Osteocyte (in vitro differentiated cells): Measurements from ENCODE around the gene PAMR1. TPM values are rescaled to one million over a fixed set of nuclear protein-coding genes. Genes with fewer than 3 reads are reported as not detected.

ENCODE experiments used
- DNase-seq: peaks from one replicate; pipeline ENCODE4 v3.0.0; 2021; ENCODE audit warnings: mixed read lengths; ENCODE audit not compliant: unreplicated experiment; ENCODE audit errors: extremely low spot score
- H3K27ac Mint-ChIP-seq: one replicate; pipeline ENCODE4 v1.8.0; 2021; ENCODE audit warnings: mild to moderate bottlenecking, mixed read lengths; ENCODE audit not compliant: unreplicated experiment
- H3K27me3 Mint-ChIP-seq: one replicate; pipeline ENCODE4 v1.8.0; 2021; ENCODE audit warnings: mixed read lengths; ENCODE audit not compliant: unreplicated experiment
- H3K36me3 Mint-ChIP-seq: one replicate; pipeline ENCODE4 v1.8.0; 2021; ENCODE audit warnings: mixed read lengths; ENCODE audit not compliant: unreplicated experiment
- H3K4me1 Mint-ChIP-seq: one replicate; pipeline ENCODE4 v1.8.0; 2021; ENCODE audit warnings: mixed read lengths; ENCODE audit not compliant: unreplicated experiment
- H3K4me3 Mint-ChIP-seq: one replicate; pipeline ENCODE4 v1.8.0; 2021; ENCODE audit warnings: mild to moderate bottlenecking, moderate library complexity, mixed read lengths; ENCODE audit not compliant: unreplicated experiment
- H3K9me3 Mint-ChIP-seq: one replicate; pipeline ENCODE4 v1.8.0; 2021; ENCODE audit warnings: mixed read lengths; ENCODE audit not compliant: unreplicated experiment
- total RNA-seq: library from RNA; stranded (reverse); gene quantifications from 2 replicates; pipeline ENCODE4 v1.2.1, GENCODE V29; 2021
- TF ChIP-seq, protein P1 (sequence below): fragments of 200-600 bp; sonication (generic); IDR thresholded peaks from 2 replicates; pipeline ENCODE4 v1.5.0; 2021; ENCODE audit warnings: antibody characterized with exemption, mild to moderate bottlenecking, moderate library complexity

The PAMR1 gene
- total RNA-seq, 1 donor from 2014 or later = 4.4 TPM

- Mint-ChIP-seq H3K4me3 (no peak overlapping the region), H3K9me3 (no peaks in the 10 kb centered on the region), H3K27ac (no peak overlapping the region), H3K4me1 (peaks cover 38% of the 10 kb centered on the region), H3K36me3 (no peaks in the 10 kb centered on the region), H3K27me3 (no peaks in the 10 kb centered on the region)
- TF ChIP-seq, protein P1, sequence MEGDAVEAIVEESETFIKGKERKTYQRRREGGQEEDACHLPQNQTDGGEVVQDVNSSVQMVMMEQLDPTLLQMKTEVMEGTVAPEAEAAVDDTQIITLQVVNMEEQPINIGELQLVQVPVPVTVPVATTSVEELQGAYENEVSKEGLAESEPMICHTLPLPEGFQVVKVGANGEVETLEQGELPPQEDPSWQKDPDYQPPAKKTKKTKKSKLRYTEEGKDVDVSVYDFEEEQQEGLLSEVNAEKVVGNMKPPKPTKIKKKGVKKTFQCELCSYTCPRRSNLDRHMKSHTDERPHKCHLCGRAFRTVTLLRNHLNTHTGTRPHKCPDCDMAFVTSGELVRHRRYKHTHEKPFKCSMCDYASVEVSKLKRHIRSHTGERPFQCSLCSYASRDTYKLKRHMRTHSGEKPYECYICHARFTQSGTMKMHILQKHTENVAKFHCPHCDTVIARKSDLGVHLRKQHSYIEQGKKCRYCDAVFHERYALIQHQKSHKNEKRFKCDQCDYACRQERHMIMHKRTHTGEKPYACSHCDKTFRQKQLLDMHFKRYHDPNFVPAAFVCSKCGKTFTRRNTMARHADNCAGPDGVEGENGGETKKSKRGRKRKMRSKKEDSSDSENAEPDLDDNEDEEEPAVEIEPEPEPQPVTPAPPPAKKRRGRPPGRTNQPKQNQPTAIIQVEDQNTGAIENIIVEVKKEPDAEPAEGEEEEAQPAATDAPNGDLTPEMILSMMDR = no peak
- DNase-seq = no peak
Measured at GRCh38 chr11:35545391-35546003, 20.1 kb upstream of the PAMR1 start.

DNA sequence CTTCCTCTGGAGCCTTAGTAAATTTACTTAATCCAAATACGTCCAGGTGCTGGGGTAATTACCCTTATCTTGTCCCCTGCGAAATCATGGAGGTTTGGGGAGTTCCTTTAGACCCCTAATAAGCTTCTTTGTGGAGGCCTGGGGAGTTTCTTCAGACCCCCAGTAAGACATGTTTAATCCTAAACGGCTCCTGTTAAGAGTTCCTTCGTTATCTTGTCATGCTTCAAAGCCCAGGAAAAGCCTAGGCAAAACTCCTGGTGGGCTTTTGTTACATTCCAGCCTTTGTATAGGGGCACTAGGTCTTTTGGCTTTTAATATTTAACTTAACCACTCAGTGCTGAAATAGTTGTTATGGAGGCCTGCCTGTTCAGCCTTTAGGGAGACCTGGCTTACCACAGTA, 18.1 kb upstream of the PAMR1 start:
- TF ChIP-seq, protein P1 = no peak
- Mint-ChIP-seq H3K4me1 (peaks cover 39% of the 10 kb centered on the region), H3K36me3 (no peaks in the 10 kb centered on the region), H3K4me3 (no peak overlapping the region), H3K9me3 (no peaks in the 10 kb centered on the region), H3K27ac (no peak overlapping the region), H3K27me3 (no peaks in the 10 kb centered on the region)
- DNase-seq = no peak

GRCh38 chr11:35541621-35542375, 16.4 kb upstream of the PAMR1 start:
- Mint-ChIP-seq H3K27me3 (no peaks in the 10 kb centered on the region), H3K4me1 (peaks cover 37% of the 10 kb centered on the region), H3K4me3 (no peak overlapping the region), H3K27ac (no peak overlapping the region), H3K9me3 (no peaks in the 10 kb centered on the region), H3K36me3 (no peaks in the 10 kb centered on the region)
- no peak for DNase-seq
- TF ChIP-seq, protein P1 = no peak

DNA sequence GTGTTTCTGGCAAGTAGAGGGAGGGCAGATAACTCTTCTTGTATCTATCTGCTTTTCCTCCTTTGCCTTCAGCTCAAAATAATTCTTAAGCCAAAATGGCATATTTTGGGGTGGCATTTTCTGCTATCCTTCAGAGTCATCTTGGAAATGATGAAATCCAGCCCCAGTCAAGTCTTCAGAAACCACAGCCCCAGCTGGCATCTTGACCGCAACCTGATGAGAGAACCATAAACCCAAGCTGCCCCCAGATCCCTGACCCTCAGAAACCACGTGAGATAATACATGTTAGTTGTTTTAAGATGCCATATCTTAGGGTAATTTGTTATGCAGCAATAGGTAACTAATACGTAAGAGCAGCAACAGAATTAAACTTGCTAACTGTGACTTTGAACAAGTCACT, 15.1 kb upstream of the PAMR1 start:
- Mint-ChIP-seq H3K4me3 (no peak overlapping the region), H3K9me3 (no peaks in the 10 kb centered on the region), H3K4me1 (peaks cover 29% of the 10 kb centered on the region), H3K27ac (no peak overlapping the region), H3K36me3 (no peaks in the 10 kb centered on the region), H3K27me3 (no peaks in the 10 kb centered on the region)
- DNase-seq = no peak
- TF ChIP-seq, protein P1 = no peak

GRCh38 chr11:35539781-35540281, 14.4 kb upstream of the PAMR1 start:
- TF ChIP-seq, protein P1 = no peak
- Mint-ChIP-seq H3K36me3 (no peaks in the 10 kb centered on the region), H3K4me1 (peaks cover 29% of the 10 kb centered on the region), H3K4me3 (no peak overlapping the region), H3K27me3 (no peaks in the 10 kb centered on the region), H3K27ac (peak overlapping the region; percentile 19), H3K9me3 (no peaks in the 10 kb centered on the region)
- no peak for DNase-seq
